SHP77 treated with DMSO at 0.1 percent for 48 hours (cell line): Measurements from ENCODE around the gene NCS1.
A peak's percentile ranks its signal among the peaks of the same experiment; 100 is the strongest.
"Not testable (repeated sequence)": the region's sequence is repeated elsewhere in the genome, so short reads cannot be mapped to it uniquely, and the experiment has no call there.

Experiments
- DNase-seq: peaks from one replicate; lab custom pipeline; 2025; lab: John Stamatoyannopoulos, UW

NCS1 gene

DNA sequence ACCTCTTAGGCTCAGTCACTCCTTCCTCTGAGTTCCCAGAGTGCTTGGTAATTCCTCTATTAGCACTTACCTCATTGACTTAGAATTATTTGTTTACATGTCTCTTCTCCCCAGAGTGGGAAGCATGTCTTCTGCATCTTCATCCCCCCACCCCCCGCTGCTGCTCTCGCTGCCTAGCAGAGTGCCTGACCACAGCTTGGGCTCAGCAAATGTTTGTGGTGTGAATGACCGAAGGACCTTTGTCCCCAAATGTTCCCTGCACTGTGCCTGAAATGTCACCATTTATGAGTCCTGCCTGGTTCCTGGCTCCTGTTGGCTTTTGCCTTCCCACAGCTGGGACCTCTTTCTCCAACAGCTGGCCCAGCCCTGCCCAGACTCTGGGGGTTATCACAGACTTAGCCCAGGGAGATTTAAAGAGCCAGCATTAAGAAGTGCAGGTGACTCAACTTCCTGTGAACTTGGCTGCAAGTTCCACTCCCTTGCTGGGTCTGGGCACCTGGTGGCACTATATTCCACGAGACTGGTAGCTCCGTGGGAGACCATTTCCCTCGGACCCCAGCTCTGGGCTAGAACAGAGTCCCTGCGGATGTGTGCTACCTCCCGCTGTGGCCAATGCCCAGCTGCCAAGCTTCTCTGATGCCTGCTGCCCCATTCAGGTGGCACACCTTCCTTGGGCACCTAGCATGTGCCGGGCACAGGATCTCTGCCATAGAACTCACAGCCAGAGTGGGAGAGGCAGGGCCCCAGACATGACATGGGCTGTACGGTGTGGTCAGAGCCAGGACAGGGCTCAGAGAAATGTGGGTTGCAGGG is 91.6 kb downstream of the NCS1 start:
- DNase-seq: no peak

DNA sequence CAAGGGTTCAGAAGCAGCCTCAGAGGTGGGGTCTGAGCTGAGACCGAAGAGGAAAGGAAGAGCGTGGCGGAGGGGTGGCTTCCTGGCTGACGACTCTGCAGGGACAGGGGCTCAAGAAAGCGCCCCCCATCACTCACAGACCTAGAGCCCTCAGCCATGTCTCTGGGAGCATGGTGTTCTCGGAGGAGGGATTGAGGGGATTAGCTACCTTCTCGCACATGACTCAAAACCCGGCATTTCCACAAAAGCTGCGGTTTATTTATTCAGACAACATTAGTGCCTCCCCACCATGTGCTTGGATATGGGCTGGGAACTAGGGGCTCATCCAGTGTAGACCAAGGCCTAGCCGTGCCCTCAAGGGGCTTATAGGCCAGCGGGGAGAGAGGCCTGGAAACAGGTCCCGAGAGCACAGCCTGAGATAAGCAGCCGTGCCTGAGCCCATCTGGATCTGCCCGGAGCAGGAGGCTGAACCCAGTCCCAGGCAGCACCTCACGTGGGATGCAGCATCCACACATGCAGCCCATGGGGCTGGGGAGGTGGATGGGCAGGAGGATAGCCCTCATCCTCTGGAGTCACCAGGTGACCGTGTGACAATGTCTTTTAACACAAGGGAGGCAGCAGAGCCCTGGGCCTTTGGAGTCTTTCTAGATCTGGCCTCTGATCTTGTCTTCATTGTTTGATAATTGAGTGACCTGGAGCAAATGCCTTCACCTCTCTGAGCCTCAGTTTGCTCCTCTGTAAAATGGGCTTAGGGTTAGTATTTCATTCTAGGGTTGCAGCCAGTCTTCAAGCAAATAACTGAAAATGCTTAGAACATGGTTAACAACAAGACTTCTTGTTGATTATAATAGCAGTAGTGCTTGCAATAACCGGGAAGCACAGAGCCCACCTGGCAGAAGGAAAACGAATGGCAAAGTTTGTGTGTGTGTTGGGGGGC is 92.5 kb downstream of the NCS1 start:
- DNase-seq: no peak

- no peak for DNase-seq
Observed at GRCh38 chr9:130265431-130266235, 93.4 kb downstream of the NCS1 start, which contains the start of gene HMCN2. Gene HMCN2, plus strand, starts transcription at chr9:130265760. Its CDS starts 119 bp downstream, at chr9:130265879.

DNA sequence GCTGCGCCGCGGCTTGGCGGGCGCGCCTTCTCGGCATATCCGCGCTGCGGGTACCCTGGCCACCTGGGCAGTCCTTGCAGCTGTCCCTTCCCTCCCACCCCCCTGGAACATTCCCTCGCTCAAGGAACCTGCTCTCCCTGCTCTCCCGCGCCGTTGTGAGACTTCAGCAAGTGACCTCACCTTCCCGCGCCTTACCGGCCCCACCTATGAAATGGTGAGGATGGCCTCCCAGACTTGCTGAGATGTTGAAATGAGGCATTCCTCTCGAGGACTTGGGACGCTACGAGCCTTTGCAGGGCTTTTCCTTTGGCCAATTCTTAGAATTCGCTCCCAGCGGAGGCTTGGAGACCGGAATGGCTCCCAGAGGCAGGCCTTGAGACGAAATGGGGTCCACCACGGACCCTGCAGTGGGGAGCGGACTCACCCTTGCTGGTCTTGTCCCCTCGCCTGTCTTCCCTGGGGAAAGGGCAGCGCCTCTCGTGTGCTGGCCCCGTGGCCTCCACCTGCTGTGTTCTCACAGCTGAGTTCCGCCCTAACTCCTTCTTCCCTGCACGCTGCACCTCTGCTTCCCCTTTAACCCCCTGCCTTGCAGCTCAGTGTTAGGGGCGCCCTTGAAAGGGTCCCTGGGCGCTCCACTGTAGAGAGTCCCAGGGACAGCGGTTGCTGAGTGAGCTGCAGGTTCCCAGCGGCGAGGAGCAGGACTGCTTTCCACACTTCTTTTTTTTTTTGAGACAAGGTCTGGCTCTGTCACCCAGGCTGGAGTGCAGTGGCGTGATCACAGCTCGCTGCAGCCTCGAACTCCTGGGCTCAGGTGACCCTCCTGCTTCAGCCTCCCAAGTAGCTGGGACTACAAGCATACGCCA is 94.3 kb downstream of the NCS1 start:
- DNase-seq: no peak

DNA sequence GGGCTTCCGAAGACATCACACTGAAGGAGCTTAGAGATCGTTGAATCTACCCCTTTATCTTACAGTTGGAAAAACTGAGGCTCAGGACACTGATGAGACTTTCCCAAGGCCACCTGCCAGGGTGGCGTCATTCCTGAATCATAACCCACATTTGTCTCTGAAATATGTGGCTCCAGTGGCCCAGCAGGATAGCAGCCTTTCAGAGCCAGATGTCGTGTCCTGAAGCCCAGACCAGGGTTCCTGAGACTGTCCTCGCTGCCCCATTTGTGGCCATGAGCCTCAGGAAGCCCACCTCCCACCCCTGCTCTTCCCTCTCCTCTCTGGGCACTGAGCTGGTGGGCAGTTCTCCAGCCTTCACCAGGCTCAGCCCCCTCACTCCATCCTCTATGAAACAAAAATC is 95.7 kb downstream of the NCS1 start:
- DNase-seq: no peak

DNA sequence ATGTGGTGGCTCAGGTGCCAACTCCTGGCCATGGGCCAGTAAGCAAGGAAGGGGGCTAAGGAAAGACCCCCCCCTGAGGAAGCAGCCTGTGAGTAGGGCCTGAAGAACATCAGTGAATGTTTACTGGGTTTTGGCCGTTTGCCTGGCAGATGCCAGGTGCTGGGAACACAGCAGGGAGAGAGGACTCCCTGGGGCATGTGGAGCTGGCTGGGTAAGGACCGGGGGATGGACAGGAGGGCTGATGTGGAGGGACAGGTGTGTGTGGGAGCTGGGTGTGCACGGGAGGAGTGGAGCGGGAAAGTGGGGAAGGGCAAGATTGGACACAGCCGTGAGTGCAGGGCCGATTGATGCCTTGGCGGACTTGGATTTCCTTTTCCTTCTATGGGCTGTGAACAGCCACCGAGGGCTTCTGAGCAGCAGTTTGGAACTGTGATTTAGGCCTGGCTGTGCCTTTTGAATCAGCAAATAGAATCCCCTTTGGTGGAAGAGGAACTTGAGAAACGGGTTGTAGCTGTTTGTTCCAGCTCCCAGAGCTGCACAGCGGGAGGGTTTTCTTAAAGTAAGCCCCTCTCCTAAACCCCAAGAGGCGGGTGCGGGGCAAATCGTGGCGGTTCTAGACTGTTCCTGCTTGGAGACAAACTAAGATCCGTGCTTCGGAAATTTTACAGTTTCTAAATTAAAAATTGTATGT is 96.5 kb downstream of the NCS1 start:
- peak; percentile 60 for DNase-seq

DNA sequence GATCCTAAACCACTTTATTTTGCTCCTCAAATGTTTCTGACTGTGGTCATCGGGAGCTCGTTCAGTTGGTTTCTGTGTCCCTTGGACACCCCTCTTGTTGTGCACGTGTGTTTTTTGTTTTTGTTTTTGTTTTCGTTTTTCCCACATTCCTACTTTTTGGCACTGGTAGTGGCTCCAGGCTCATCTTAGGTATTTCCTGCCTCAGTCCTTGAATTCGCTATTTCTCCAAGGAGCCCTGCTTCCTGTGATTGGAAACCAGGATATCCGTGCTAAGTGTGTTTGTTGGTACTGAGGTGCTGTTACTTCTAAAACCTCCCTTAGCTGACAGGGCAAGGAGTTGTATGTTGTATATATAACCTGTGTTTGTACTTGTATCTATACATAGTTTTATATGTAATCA is 99.3 kb downstream of the NCS1 start:
- no peak for DNase-seq

GRCh38 chr9:130275156-130275555 is 103.0 kb downstream of the NCS1 start:
- DNase-seq: no peak

DNA sequence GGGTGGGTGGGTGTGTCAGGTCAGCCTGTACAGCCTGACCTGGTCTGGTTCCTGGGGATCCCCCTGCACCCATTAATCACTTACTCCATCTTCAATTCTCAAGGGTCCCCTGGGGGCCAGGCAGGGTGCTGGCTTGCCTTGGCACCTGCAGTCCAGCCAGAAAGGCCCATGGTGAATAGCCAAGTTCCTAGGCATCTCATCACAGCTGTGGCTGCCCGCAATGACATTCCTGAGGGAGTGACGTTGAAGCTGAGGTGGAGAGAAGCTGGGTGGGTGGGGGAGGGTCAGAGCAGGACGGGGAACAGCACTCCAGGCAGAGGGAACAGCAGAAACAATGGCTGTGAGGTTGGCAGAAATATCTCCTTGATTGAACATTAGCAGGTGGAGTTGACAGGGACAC is 103.9 kb downstream of the NCS1 start:
- DNase-seq: no peak

GRCh38 chr9:130276955-130277354 is 104.8 kb downstream of the NCS1 start:
- no peak for DNase-seq

DNA sequence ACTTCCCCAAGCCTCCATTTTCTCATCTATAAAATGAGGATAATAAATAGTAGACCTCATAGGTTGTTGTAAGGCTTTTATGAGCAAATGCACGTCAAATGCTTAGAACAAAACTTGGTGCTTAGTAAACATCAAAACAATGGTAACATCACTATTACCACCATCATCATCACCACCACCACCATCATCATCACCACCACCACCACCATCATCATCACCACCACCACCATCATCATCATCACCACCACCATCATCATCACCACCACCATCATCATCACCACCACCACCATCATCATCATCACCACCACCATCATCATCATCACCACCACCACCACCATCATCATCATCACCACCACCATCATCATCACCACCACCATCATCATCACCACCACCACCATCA is 105.3 kb downstream of the NCS1 start:
- not testable (repeated sequence) for DNase-seq

- peak; percentile 6 for DNase-seq
Observed at GRCh38 chr9:130283539-130284248, 111.5 kb downstream of the NCS1 start.

- no peak for DNase-seq
Observed at GRCh38 chr9:130284249-130284625, 112.0 kb downstream of the NCS1 start.

GRCh38 chr9:130284690-130285089 is 112.5 kb downstream of the NCS1 start:
- DNase-seq: no peak

- DNase-seq: no peak
Observed at GRCh38 chr9:130285271-130285670, 113.1 kb downstream of the NCS1 start.

DNA sequence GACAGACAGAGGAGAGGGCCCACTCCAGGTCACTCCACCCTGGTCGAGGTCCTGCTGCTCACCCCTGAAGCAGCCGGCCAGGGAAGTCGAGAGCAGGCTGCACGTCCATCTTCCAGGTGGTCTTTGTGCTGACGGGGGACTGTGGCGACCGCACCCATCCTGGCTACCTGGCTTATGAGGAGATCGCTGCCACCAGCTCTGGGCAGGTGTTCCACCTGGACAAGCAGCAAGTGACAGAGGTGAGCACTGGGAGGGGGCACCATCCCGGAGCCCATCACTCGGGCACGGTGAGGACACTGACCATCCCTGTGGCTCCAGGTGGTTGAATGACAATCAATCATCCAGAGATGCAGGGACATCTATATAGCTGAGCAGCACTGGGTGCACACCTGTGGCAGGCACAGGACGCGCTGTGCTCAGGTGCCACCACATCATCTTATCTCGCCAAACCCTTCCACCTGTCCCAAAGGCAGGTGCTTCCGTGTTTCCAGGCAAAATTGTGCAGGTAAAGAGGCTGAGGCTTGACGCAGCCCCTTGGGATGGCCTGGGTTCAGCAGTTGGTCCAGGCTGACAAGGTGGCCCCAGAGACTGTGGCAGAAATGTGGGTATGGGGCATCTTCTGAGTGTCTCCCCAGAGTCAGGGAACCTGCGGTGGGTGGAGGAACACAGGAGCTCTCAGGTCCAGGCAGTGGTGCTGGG is 114.0 kb downstream of the NCS1 start:
- DNase-seq: no peak
